ENCODE measurements around the gene TRIM60. TPM values are rescaled to one million over a fixed set of nuclear protein-coding genes. Genes with fewer than 3 reads are reported as not detected.
"Not testable (repeated sequence)": the region's sequence is repeated elsewhere in the genome, so short reads cannot be mapped to it uniquely, and the experiment has no call there.

TRIM60 gene
- polyA plus RNA-seq, 4 donors, result 0.11 TPM; not detected in 3

DNA sequence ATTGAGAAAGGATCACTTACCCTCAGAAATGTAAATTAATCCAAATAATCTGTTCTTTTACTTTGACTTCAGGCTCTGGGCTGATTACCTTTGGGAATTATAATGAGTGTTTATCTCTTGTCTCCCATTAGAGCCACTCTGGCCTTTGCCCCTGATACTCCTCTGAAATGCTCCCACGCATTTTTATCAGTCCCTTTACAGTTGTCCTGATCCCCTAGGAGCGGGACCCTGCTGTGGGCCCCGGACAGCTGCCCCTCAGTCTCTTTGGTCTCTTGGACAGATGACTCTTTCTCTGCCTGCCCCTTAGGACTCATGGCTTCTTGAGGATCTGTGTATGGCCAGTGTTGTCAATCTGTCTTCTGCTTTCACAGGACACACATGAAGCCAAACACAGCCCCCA is 20.8 kb downstream of the TRIM60 start:
- no peak for DNase-seq (ENCODE audit: low read depth in 4 of 4, low spot score in 3 of 4)

DNA sequence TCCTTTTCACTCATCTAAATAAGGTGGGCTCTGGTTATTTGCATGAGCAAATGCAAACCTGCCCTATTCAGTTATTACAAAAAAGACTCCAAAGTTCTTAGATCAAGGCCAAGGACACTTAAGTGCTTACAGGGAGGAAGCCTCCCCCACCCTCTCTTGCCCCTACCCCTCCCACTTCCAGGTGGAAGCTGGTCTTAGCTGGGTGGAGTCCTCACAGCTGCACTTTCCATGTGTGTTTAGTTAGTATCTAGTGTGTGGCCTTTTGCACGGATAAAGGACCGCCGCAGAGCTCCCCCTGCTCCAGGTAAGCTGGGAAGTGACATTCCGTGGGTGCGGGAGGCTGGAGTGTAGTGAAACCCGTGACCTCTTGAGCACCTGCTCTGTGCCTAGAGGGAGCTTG is 21.8 kb downstream of the TRIM60 start, which contains the start of gene TRIM75:
Gene TRIM75, plus strand, starts transcription at position 222 of the 400 bp plus-strand sequence. CDS start 5,282 bp downstream, outside the sequence.
- no peak for DNase-seq (ENCODE audit: low read depth in 4 of 4, low spot score in 3 of 4)

DNA sequence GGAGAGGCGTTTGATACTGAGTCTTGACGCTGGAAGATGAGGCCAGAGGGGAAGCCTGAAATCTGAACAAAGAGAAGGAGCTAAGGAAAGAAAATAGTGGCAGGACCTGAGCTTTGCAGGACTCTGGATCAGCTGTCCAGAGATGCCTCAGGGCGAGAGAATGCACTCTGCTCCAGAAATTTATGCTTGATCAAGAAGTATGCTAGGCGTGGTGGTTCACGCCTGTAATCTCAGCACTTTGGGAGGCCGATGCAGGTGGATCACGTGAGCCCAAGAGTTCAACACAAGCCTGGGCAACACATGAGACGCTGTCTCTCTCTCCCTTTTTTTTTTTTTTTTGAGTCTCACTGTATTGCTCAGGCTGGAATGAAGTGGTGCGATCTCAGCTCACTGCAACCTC is 23.8 kb downstream of the TRIM60 start:
- DNase-seq (ENCODE audit: low read depth in 4 of 4, low spot score in 3 of 4), result no peak

DNA sequence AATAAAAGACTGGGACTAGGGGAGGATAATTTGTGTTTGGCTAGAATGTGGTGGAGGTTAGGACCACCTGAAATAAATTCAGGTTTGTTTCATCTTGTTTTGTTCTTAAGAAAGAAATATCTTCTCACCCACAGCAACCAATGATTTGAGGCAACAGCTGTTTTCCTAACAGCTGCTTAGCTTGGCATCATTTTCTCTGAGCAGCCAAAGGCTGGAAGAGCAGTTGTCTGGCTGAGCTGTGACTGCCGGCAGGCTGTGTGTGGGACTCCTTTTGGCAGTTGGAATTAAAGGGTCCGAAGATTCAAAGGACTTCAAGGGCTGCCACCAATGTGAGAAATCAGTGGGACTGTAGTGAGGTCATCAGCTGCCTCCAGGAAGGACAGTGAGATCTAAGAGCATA is 26.9 kb downstream of the TRIM60 start:
- no peak for DNase-seq (ENCODE audit: low read depth in 4 of 4, low spot score in 3 of 4)

DNA sequence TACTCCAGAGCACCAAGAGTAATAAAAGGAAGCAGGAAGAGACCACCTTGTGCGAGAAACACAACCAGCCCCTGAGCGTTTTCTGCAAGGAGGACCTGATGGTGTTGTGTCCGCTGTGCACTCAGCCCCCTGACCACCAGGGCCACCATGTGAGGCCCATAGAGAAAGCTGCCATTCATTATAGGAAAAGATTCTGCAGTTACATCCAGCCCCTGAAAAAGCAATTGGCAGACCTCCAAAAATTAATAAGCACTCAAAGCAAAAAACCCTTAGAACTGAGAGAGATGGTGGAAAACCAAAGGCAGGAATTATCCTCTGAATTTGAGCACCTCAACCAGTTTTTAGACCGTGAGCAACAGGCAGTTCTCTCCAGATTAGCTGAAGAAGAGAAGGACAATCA is 27.6 kb downstream of the TRIM60 start:
- DNase-seq (ENCODE audit: low read depth in 4 of 4, low spot score in 3 of 4), result no peak

DNA sequence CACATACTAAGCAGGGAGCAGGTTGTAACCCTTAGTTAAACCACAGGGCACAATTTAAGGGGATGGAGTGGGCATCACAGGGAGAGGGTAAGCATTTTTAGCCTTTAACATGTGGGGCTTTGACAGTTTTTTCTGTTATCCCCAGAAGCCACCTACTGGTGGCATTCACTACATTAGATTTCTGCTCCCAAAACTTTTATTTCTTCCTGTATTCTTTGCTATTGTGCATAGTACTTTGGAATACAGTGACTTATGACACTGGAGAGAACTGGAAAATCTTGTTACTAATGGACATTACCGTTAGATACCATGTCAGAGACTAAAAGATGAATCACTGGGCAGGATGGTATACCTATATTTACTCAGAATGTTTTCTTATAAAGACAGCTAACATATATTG is 29.1 kb downstream of the TRIM60 start:
- no peak for DNase-seq (ENCODE audit: low read depth in 4 of 4, low spot score in 3 of 4)

DNA sequence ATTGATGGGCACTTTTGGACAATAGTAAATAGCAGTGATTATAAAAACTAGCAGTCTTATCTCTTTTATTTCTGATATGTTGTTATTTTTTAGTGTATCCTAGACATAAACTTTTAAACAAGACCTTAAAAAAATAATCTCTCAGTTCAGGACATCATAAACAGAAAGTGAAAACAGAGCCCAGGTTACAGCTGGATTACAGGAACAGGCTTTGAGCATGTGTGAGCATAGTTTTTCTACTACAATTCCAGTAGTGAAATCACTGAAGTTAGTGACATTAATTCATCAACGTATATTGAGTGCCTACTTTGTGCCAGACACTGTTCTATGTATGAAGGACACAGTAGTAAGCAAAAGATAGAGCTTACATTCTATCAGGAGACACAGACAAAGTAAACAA is 38.8 kb downstream of the TRIM60 start:
- no peak for DNase-seq (ENCODE audit: low read depth in 4 of 4, low spot score in 3 of 4)

DNA sequence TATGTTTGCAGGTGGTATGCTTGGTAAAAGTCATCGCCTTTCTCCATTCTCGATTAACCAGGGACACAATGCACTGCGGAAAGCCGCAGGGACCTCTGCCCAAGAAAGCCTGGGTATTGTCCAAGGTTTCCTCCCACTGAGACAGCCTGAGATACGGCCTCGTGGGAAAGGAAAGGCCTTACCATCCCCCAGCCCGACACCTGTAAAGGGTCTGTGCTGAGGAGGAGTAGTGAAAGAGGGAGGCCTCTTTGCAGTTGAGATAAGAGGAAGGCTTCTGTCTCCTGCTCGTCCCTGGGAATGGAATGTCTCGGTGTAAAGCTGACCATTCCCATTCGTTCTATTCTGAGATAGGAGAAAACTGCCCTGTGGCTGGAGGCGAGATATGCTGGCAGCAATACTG is 41.5 kb downstream of the TRIM60 start:
- DNase-seq (ENCODE audit: low read depth in 4 of 4, low spot score in 3 of 4), result not testable (repeated sequence)

DNA sequence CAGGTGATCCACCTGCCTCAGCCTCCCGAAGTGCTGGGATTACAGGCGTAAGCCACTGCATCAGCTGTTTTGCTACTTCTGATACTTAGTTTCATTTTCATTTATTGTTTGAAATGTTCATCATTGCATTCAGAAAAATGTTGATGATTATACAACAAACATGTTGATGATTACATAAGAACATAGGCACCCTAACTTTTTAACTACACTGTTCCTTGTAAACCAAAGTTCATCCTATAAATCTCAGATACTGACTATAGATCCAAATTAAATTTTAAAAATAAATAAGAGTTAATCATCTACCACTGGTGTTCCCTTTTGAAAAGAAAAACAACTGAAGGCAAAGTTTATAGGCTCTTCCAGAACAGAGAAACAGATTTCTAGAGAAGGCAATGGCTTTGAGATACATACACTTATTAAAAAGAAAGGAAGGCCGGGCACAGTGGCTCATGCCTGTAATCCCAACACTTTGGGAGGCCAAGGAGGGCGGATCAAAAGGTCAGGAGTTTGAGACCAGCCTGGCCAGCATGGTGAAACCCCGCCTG is 45.3 kb downstream of the TRIM60 start:
- no peak for DNase-seq (ENCODE audit: low read depth in 4 of 4, low spot score in 3 of 4)

DNA sequence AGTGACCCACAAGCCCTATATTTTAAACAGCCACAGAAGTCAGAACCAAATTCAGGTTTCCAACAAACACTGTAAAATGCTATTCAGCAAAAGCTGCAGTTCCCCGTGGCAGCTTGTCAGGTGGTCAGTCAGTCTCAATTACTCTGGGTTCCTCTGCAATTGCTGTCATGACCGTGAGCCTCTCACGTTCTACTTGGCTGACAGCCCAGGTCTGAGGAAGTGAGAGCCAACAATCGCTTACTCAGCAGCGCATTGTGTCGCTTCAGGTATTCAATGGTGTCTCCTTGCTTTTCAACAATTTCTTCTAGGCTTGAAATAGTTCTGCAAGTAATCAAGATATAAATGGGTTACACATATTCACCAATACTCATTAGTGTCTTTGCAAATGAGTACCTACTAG is 47.7 kb downstream of the TRIM60 start:
- peak in 2 of 4 donors; percentile 12 for DNase-seq (ENCODE audit: low read depth in 4 of 4, low spot score in 3 of 4)

DNA sequence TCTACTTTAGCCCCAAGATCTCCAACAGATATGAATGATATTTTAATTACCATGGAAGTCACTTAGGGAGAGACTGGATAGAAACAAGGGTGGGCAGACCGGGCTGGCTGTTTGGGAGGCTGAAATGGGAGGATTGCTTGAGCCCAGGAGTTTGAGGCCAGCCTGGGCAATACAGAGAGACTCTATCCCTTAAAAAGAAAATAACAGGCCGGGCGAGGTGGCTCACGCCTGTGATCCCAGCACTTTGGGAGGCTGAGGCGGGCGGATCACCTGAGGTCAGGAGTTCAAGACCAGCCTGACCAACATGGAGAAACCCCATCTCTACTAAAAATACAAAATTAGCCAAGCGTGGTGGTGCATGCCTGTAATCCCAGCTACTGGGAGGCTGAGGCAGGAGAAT is 53.0 kb downstream of the TRIM60 start:
- not testable (repeated sequence) for DNase-seq (ENCODE audit: low read depth in 4 of 4, low spot score in 3 of 4)

DNA sequence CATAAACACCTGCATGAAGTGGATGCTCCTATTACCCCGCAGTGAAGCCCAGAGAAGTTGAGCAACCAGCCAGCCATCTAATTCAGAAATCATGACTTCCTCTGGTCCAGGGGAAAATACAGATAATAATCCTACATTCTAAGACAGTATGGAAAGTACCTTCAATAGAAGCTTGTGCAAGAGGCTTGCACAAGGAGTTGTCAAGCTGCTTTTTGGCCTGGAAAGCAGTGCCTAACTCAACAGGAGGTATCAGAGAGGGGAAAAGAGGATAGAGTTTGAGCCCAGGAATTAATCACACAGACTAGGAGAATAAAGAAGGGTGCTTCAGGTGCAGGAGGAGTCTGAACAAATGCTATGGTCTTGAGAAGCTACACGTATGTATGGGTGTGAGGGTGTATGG is 54.1 kb downstream of the TRIM60 start:
- DNase-seq (ENCODE audit: low read depth in 4 of 4, low spot score in 3 of 4), result no peak

DNA sequence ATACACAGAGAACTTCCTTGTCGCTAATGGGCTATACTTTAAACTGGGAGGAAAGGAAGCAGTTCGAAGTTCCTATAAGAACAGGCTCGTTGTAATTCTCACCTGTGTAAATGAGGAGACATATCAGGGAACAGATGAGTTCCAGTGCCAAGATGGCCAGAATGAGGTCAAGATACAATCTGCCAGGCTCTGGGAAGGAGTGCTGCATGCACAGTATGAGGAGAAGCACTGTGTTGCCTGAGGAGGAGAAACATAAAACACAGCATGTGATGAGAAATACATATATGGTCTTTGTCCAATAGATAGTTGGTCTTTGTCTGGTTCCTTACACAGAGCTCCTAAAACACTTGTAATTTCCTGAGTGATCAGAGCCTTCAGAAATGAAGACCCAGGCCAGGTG is 56.6 kb downstream of the TRIM60 start:
- DNase-seq (ENCODE audit: low read depth in 4 of 4, low spot score in 3 of 4), result no peak

Other genes starting within 250 kb of the TRIM60 start
- 10 to 100 TPM in 2 of 4 donors, 1 to 10 TPM in 1, under 1 TPM in 1; 0.90 to 12.1 (median 10.7) TPM for gene APELA, start 154.8 kb upstream of the TRIM60 start, polyA plus RNA-seq (ENCODE audit: insufficient read length in 4 of 4)
- 1 to 10 TPM; 2.2 to 3.3 (median 2.8) TPM for gene TRIM61, start 54.3 kb upstream of the TRIM60 start, polyA plus RNA-seq (ENCODE audit: insufficient read length in 4 of 4)
- not detected for gene TRIM75, start 21.9 kb downstream of the TRIM60 start, polyA plus RNA-seq (ENCODE audit: insufficient read length in 4 of 4)
- 10 to 100 TPM; 16.4 to 35.2 (median 32.1) TPM for gene TMEM192, start 80.9 kb downstream of the TRIM60 start, polyA plus RNA-seq (ENCODE audit: insufficient read length in 4 of 4)
- 10 to 100 TPM; 14.1 to 26.3 (median 21.7) TPM for gene KLHL2, start 175.6 kb downstream of the TRIM60 start, polyA plus RNA-seq (ENCODE audit: insufficient read length in 4 of 4)

Measured in left renal pelvis (tissue), 4 donors.